ENCODE data around the gene CRISP1. TPM values are rescaled to one million over a fixed set of nuclear protein-coding genes. Genes with fewer than 3 reads are reported as not detected.

The CRISP1 gene
- total and polyA plus RNA-seq, 2 donors (not counting 3 experiments of a cell fraction or from before 2014, with no cell fraction given) = not detected

DNA sequence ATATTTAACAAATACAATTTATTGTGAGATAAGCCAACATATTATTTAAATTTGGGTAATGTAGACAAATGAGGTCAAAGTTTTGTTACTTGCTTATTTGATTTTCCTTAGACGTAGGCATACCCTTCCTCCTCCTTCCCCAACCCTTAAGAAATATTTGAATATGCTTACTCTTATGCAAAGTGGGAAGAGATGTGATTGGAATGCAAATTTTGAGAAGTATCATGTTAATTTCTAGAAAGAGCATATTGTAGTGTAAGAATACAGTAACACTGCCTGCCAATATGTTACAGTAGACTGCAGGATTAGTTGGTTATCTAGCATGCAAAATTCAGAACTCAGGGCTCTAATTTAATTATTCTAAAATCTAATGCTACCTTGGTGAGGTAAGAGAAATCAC, 32.9 kb downstream of the CRISP1 start:
- intact Hi-C loops (cut with micrococcal nuclease) (no loop called here), dilution Hi-C loops (cut with MboI; ENCODE audit: extremely low pct_ligation_motif_present, low sequenced_read_pairs) (no loop called here)
- Histone ChIP-seq H3K79me2 (ENCODE audit: control insufficient read depth, insufficient read depth, low read length) (no peaks in the 10 kb centered on the region), H3K9ac (replicated peaks; ENCODE audit: extremely low read depth, insufficient read depth, low read length) (no peak overlapping the region), H3K4me3 (replicated peaks in 1 of 3; ENCODE audit: insufficient read depth in 1 of 3, low read depth in 1 of 3, low read length in 3 of 3) (no peak overlapping the region), H2AFZ (ENCODE audit: low read depth, low read length) (no peak overlapping the region), H3K4me2 (ENCODE audit: insufficient read depth, low read length) (no peak overlapping the region), H3K9me3 (replicated peaks; ENCODE audit: control insufficient read depth, insufficient read depth, low read length) (no peaks in the 10 kb centered on the region), H3K9me1 (replicated peaks; ENCODE audit: control insufficient read depth, extremely low read depth, insufficient read depth, low read length) (no peaks in the 10 kb centered on the region), H3K27ac (ENCODE audit: insufficient read depth, low read depth, low read length) (no peak overlapping the region), H4K20me1 (replicated peaks; ENCODE audit: control insufficient read depth, extremely low read depth, insufficient read depth, low read length) (no peaks in the 10 kb centered on the region), H3K27me3 (ENCODE audit: control insufficient read depth in 2 of 2, insufficient read depth in 2 of 2, low read length in 2 of 2) (no peaks in the 10 kb centered on the region), H3K4me1 (ENCODE audit: control insufficient read depth, extremely low read depth, insufficient read depth, low read length) (no peaks in the 10 kb centered on the region), H3K36me3 (ENCODE audit: control insufficient read depth in 2 of 2, extremely low read depth in 1 of 2, insufficient read depth in 2 of 2, low read length in 2 of 2) (no peaks in the 10 kb centered on the region)
- TF ChIP-seq EZH2 (IDR thresholded peaks at IDR 0.05; ENCODE audit: borderline replicate concordance, low read depth, low read length, severe bottlenecking) (no peak), POLR2AphosphoS5 (IDR thresholded peaks at IDR 0.05; ENCODE audit: insufficient read depth, low read depth, low read length) (no peak), JUN (IDR thresholded peaks at IDR 0.05; ENCODE audit: borderline replicate concordance, insufficient read depth, insufficient read length, low read depth) (no peak), FOS (IDR thresholded peaks at IDR 0.05; ENCODE audit: borderline replicate concordance, insufficient read depth, low read length) (no peak), GATA2 (IDR thresholded peaks at IDR 0.05; ENCODE audit: insufficient read depth, insufficient read length, low read depth, low read length) (no peak), MYC (IDR thresholded peaks at IDR 0.05; ENCODE audit: low read depth, low read length) (no peak), POLR2A (IDR thresholded peaks at IDR 0.05; ENCODE audit: low read depth, low read length) (no peak)
- TF ChIP-seq, protein P1, sequence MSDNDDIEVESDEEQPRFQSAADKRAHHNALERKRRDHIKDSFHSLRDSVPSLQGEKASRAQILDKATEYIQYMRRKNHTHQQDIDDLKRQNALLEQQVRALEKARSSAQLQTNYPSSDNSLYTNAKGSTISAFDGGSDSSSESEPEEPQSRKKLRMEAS (IDR thresholded peaks at IDR 0.05; ENCODE audit: insufficient read depth, insufficient read length) = no peak
- TF ChIP-seq, protein P2, sequence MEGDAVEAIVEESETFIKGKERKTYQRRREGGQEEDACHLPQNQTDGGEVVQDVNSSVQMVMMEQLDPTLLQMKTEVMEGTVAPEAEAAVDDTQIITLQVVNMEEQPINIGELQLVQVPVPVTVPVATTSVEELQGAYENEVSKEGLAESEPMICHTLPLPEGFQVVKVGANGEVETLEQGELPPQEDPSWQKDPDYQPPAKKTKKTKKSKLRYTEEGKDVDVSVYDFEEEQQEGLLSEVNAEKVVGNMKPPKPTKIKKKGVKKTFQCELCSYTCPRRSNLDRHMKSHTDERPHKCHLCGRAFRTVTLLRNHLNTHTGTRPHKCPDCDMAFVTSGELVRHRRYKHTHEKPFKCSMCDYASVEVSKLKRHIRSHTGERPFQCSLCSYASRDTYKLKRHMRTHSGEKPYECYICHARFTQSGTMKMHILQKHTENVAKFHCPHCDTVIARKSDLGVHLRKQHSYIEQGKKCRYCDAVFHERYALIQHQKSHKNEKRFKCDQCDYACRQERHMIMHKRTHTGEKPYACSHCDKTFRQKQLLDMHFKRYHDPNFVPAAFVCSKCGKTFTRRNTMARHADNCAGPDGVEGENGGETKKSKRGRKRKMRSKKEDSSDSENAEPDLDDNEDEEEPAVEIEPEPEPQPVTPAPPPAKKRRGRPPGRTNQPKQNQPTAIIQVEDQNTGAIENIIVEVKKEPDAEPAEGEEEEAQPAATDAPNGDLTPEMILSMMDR (IDR thresholded peaks at IDR 0.05; ENCODE audit: extremely low read depth in 1 of 2, insufficient read depth in 1 of 2, low read depth in 1 of 2, low read length in 2 of 2) = no peak
- BruUV-seq (replicated peaks) = no TSS peak
- POLR2A ChIA-PET = no interaction called here
- CTCF ChIA-PET = interaction anchor here (1.4 kb wide), 1 partner anchor 16 kb away, joined by 6 read pairs; no protein-coding TSS in a partner anchor
- FAIRE-seq = no peak
- DNase-seq (ENCODE audit: low read depth, low spot score) = no peak

Data from endothelial cell of umbilical vein (primary cell).